ENCODE data around the gene ABCC2. TPM values are rescaled to one million over a fixed set of nuclear protein-coding genes. Genes with fewer than 3 reads are reported as not detected.

Gene ABCC2
- total and polyA plus RNA-seq, 2 of the 4 experiments (the other 2 are of a cell fraction): 0.21 to 0.36 TPM

DNA sequence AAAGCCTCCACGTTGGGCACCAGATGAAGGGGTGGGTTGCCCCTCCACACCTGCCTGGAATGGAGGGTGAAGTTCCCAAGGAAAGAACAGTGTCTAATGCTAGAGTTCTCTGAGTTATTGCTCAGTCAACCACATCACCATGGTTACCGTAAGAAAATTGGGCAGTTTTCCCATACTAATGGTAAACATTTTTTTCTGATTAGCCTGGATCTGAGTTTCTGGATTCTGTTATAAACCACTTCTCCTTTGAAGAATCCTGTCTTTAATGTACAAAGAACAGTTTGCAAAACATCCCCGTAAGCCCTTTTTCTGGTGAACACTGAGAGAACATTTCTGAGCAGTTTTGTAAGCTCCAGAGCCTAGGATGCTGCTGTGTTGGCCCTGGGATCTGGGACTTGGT lies 45.5 kb downstream of the ABCC2 start:
- no peak overlapping the region for H3K9ac ChIP-seq (ENCODE audit: low read depth, low read length)
- H2AK9ac ChIP-seq (replicated peaks; ENCODE audit: low read depth, low read length, poor library complexity): peak overlapping the region; percentile 58
- TF ChIP-seq RCOR1 (IDR thresholded peaks at IDR 0.05; ENCODE audit: insufficient replicate concordance, low read length): no peak
- TF ChIP-seq MAZ (IDR thresholded peaks at IDR 0.05; ENCODE audit: borderline replicate concordance, low read depth, low read length): no peak
- no peak for TF ChIP-seq POLR2A (IDR thresholded peaks at IDR 0.05; ENCODE audit: low read depth, low read length)
- no peak for TF ChIP-seq CHD1 (IDR thresholded peaks at IDR 0.05; ENCODE audit: low read depth, low read length)
- TF ChIP-seq MAFK (IDR thresholded peaks at IDR 0.05; ENCODE audit: low read depth, low read length): no peak
- TF ChIP-seq RFX5 (IDR thresholded peaks at IDR 0.05; ENCODE audit: low read depth, low read length): no peak
- TF ChIP-seq SMC3 (IDR thresholded peaks at IDR 0.05; ENCODE audit: low read depth, low read length): no peak
- TF ChIP-seq BHLHE40 (IDR thresholded peaks at IDR 0.05; ENCODE audit: low read depth, low read length): no peak
- TF ChIP-seq MXI1 (IDR thresholded peaks at IDR 0.05; ENCODE audit: borderline replicate concordance, low read depth, low read length): no peak
- TF ChIP-seq RAD21 (IDR thresholded peaks at IDR 0.05; ENCODE audit: low read length): no peak
- no peak overlapping the region for H3K4me2 ChIP-seq (ENCODE audit: low read depth, low read length)
- DNase-seq (peak; percentile 72), ATAC-seq (ENCODE audit: low read depth) (peak; percentile 61)
- no peak overlapping the region for H3K56ac ChIP-seq (ENCODE audit: extremely low read depth, insufficient read depth, low read length)
- no peaks in the 10 kb centered on the region for H3K36me3 ChIP-seq (ENCODE audit: control insufficient read depth, insufficient read depth, low read length)
- intact Hi-C loops (cut with micrococcal nuclease) (no loop called here), in situ Hi-C loops (cut with MboI; ENCODE audit: low sequenced_read_pairs) (no loop called here), dilution Hi-C loops (cut with HindIII; ENCODE audit: low sequenced_read_pairs, unreplicated experiment) (no loop called here)
- no peak overlapping the region for H3K4ac ChIP-seq (ENCODE audit: low read depth, low read length)
- H3K27me3 ChIP-seq (ENCODE audit: control insufficient read depth, insufficient read depth, low read length): no peaks in the 10 kb centered on the region
- H4K8ac ChIP-seq (ENCODE audit: low read depth in 2 of 2, low read length in 2 of 2): 0 out of 4 replicates have a peak overlapping the region, but pooled peaks of 1 of the 2 experiments have one; percentile 22
- H2BK20ac ChIP-seq (ENCODE audit: low read depth, low read length): 0 out of 2 replicates have a peak overlapping the region, but pooled peaks have one; percentile 12
- H3K9me3 ChIP-seq (ENCODE audit: control insufficient read depth, insufficient read depth, low read length): peaks cover 6% of the 10 kb centered on the region
- no peak overlapping the region for H2BK15ac ChIP-seq (ENCODE audit: low read depth, low read length)
- peak overlapping the region; percentile 9; the same call in 1 of the 2 replicates for H3K18ac ChIP-seq (ENCODE audit: low read depth, low read length)
- no peaks in the 10 kb centered on the region for H4K20me1 ChIP-seq (ENCODE audit: insufficient read depth, low read length)
- no peaks in the 10 kb centered on the region for H3K9me1 ChIP-seq (ENCODE audit: insufficient read depth, low read length)
- BruUV-seq (replicated peaks): no TSS peak
- CTCF ChIA-PET: no interaction called here
- H2AK5ac ChIP-seq (ENCODE audit: low read depth, low read length): peak overlapping the region; percentile 18; the same call in 1 of the 2 replicates
- H4K5ac ChIP-seq (ENCODE audit: low read depth, low read length): no peak overlapping the region
- no peak overlapping the region for H4K91ac ChIP-seq (ENCODE audit: insufficient read depth, low read depth, low read length)
- H3K4me1 ChIP-seq (ENCODE audit: control insufficient read depth, insufficient read depth, low read length): peaks cover 8% of the 10 kb centered on the region
- no peak overlapping the region for H2BK120ac ChIP-seq (ENCODE audit: low read depth, low read length)
- no peak overlapping the region for H2BK5ac ChIP-seq (ENCODE audit: low read depth, low read length, poor library complexity, severe bottlenecking)
- no peak overlapping the region for H2AFZ ChIP-seq (replicated peaks; ENCODE audit: low read length, poor library complexity)
- POLR2A ChIA-PET (ENCODE audit: unreplicated experiment): no interaction called here
- no CpG with 5 or more reads among the region's 3 CpGs for WGBS, 2 experiments (ENCODE audit: extremely low coverage in 2 of 2, insufficient read length in 1 of 2)
- H3K4me3 ChIP-seq (ENCODE audit: insufficient read depth, low read depth, low read length): no peak overlapping the region
- no peak overlapping the region for H3K23ac ChIP-seq (ENCODE audit: low read depth, low read length)
- H3K27ac ChIP-seq (ENCODE audit: insufficient read depth, low read length): no peak overlapping the region
- no peaks in the 10 kb centered on the region for H3K79me1 ChIP-seq (ENCODE audit: low read depth in 1 of 2, low read length in 2 of 2)
- H3K14ac ChIP-seq (replicated peaks; ENCODE audit: low read depth, low read length): no peak overlapping the region; the same call in 1 of the 2 replicates

All from IMR-90 (cell line).